ENCODE data around the gene GHRL. TPM values are rescaled to one million over a fixed set of nuclear protein-coding genes. Genes with fewer than 3 reads are reported as not detected.

GHRL gene
- total RNA-seq, 1 donor from 2014 or later = not detected

GRCh38 chr3:10262027-10262426 lies 30.7 kb downstream of the GHRL start:
- no peak overlapping the region for H3K4me3 ChIP-seq (ENCODE audit: low read depth, low read length)
- no peak for TF ChIP-seq CTCF (IDR thresholded peaks at IDR 0.05; ENCODE audit: insufficient read depth, low read length, poor library complexity, severe bottlenecking)
- peaks cover 2% of the 10 kb centered on the region for H3K36me3 ChIP-seq (ENCODE audit: control insufficient read depth, insufficient read depth, low read length)
- no peaks in the 10 kb centered on the region for H3K27me3 ChIP-seq (ENCODE audit: control insufficient read depth, insufficient read depth, low read length)
- DNase-seq (ENCODE audit: low read depth) = no peak

- DNase-seq (ENCODE audit: low read depth) = no peak
- peaks cover 2% of the 10 kb centered on the region for H3K36me3 ChIP-seq (ENCODE audit: control insufficient read depth, insufficient read depth, low read length)
- H3K4me3 ChIP-seq (ENCODE audit: low read depth, low read length) = no peak overlapping the region
- no peaks in the 10 kb centered on the region for H3K27me3 ChIP-seq (ENCODE audit: control insufficient read depth, insufficient read depth, low read length)
- no peak for TF ChIP-seq CTCF (IDR thresholded peaks at IDR 0.05; ENCODE audit: insufficient read depth, low read length, poor library complexity, severe bottlenecking)
Observed at GRCh38 chr3:10260211-10260701, 32.5 kb downstream of the GHRL start.

GRCh38 chr3:10259798-10260197 lies 32.9 kb downstream of the GHRL start:
- no peaks in the 10 kb centered on the region for H3K27me3 ChIP-seq (ENCODE audit: control insufficient read depth, insufficient read depth, low read length)
- DNase-seq (ENCODE audit: low read depth) = no peak
- peaks cover 2% of the 10 kb centered on the region for H3K36me3 ChIP-seq (ENCODE audit: control insufficient read depth, insufficient read depth, low read length)
- no peak overlapping the region for H3K4me3 ChIP-seq (ENCODE audit: low read depth, low read length)
- no peak for TF ChIP-seq CTCF (IDR thresholded peaks at IDR 0.05; ENCODE audit: insufficient read depth, low read length, poor library complexity, severe bottlenecking)

GRCh38 chr3:10259036-10259435 lies 33.7 kb downstream of the GHRL start:
- no peaks in the 10 kb centered on the region for H3K27me3 ChIP-seq (ENCODE audit: control insufficient read depth, insufficient read depth, low read length)
- no peak for TF ChIP-seq CTCF (IDR thresholded peaks at IDR 0.05; ENCODE audit: insufficient read depth, low read length, poor library complexity, severe bottlenecking)
- no peak overlapping the region for H3K4me3 ChIP-seq (ENCODE audit: low read depth, low read length)
- peaks cover 2% of the 10 kb centered on the region for H3K36me3 ChIP-seq (ENCODE audit: control insufficient read depth, insufficient read depth, low read length)
- no peak for DNase-seq (ENCODE audit: low read depth)

- Histone ChIP-seq H3K36me3 (ENCODE audit: control insufficient read depth, insufficient read depth, low read length) (peaks cover 2% of the 10 kb centered on the region), H3K27me3 (ENCODE audit: control insufficient read depth, insufficient read depth, low read length) (no peaks in the 10 kb centered on the region), H3K4me3 (ENCODE audit: low read depth, low read length) (no peak overlapping the region)
- no peak for TF ChIP-seq CTCF (IDR thresholded peaks at IDR 0.05; ENCODE audit: insufficient read depth, low read length, poor library complexity, severe bottlenecking)
- DNase-seq (ENCODE audit: low read depth) = no peak
Observed at GRCh38 chr3:10255835-10256234, 36.9 kb downstream of the GHRL start.

- no peak for TF ChIP-seq CTCF (IDR thresholded peaks at IDR 0.05; ENCODE audit: insufficient read depth, low read length, poor library complexity, severe bottlenecking)
- no peaks in the 10 kb centered on the region for H3K27me3 ChIP-seq (ENCODE audit: control insufficient read depth, insufficient read depth, low read length)
- DNase-seq (ENCODE audit: low read depth) = no peak
- H3K4me3 ChIP-seq (ENCODE audit: low read depth, low read length) = no peak overlapping the region
- no peaks in the 10 kb centered on the region for H3K36me3 ChIP-seq (ENCODE audit: control insufficient read depth, insufficient read depth, low read length)
Observed at GRCh38 chr3:10253731-10254130, 39.0 kb downstream of the GHRL start.

Measured in kidney epithelial cell (primary cell).